K562 (cell line): Measurements from ENCODE around the gene GINS1. TPM values are rescaled to one million over a fixed set of nuclear protein-coding genes. Genes with fewer than 3 reads are reported as not detected.

Experiments used
- EGR1 ChIP-seq: fragments of 450-650 bp; conservative IDR thresholded peaks from 2 replicates; pipeline ENCODE4 v1.6.1; 2017; ENCODE audit warnings: mild to moderate bottlenecking
- ILF3 ChIP-seq: fragments of 450-650 bp; IDR thresholded peaks from 2 replicates; pipeline ENCODE4 v1.6.1; 2018; ENCODE audit warnings: antibody characterized with exemption, mild to moderate bottlenecking, moderate library complexity, borderline replicate concordance
- JUN ChIP-seq, 2 experiments: sonication (generic) in 1 of 2; formaldehyde crosslinking in 1 of 2; IDR thresholded peaks; 2 replicates each; pipeline versions ENCODE4 v1.6.1 to v1.8.0; 2012 to 2022; ENCODE audit warnings: borderline replicate concordance in 2 of 2, mild to moderate bottlenecking in 2 of 2, improper control_type of control experiment in 1 of 2, low read depth in 1 of 2, low read length in 1 of 2, missing genetic modification reagents in 1 of 2
- SAFB2 ChIP-seq: fragments of 200-400 bp; formaldehyde crosslinking; IDR thresholded peaks from 2 replicates; pipeline ENCODE4 v1.6.1; 2018; ENCODE audit warnings: borderline replicate concordance, low read length, low read depth, moderate library complexity; ENCODE audit not compliant: severe bottlenecking
- TEAD4 ChIP-seq, 2 experiments: sonication (generic) in 1 of 2; formaldehyde crosslinking in 1 of 2; IDR thresholded peaks; 2 replicates each; pipeline versions ENCODE4 v1.6.1 to v1.8.0; 2012 to 2022; ENCODE audit warnings: borderline replicate concordance in 1 of 2, inconsistent platforms in 1 of 2, low read length in 1 of 2, mild to moderate bottlenecking in 1 of 2, missing genetic modification reagents in 1 of 2
- polyA plus RNA-seq, 8 experiments: library from polyadenylated mRNA; depleted of rRNA in 4 of 8; stranded (reverse) in 5 of 8; unstranded in 3 of 8; fragments of >200 nt; fragmentation: Nextera tagmentation in 2 of 8; fragmentation: Illumina TruSeq in 1 of 8; extraction: Ambion mirVana in 2 of 8; extraction: Trizol in 1 of 8; gene quantifications; 2 replicates each; pipeline versions ENCODE4 v1.2.1 to v1.2.3, GENCODE V29; 2011 to 2014; ENCODE audit warnings: inconsistent platforms in 1 of 8, missing spikeins in 1 of 8
- total RNA-seq, 7 experiments: library from RNA; depleted of rRNA in 6 of 7; stranded (reverse); fragments of >200 nt in 6 of 7; fragmentation: Illumina TruSeq in 2 of 7; extraction: Trizol in 2 of 7; gene quantifications; 2 replicates each; pipeline versions ENCODE4 v1.2.1 to v1.2.3, GENCODE V29; 2011 to 2021; ENCODE audit warnings: low replicate concordance in 1 of 7
- TF ChIP-seq, protein P1 (sequence below): fragments of 200-800 bp; sonication (Bioruptor generic); IDR thresholded peaks from 2 replicates; pipeline ENCODE4 v1.6.1; 2017; ENCODE audit warnings: missing genetic modification characterization, missing compliant biosample characterization
- TF ChIP-seq, protein P2 (sequence below): fragments of 150-350 bp; conservative IDR thresholded peaks from 2 replicates; pipeline ENCODE4 v1.6.1; 2014; ENCODE audit warnings: low read length
- TF ChIP-seq, protein P3 (sequence below), 2 experiments: IDR thresholded peaks; 2 replicates each; pipeline ENCODE4 v1.6.1; 2011; ENCODE audit warnings: borderline replicate concordance in 1 of 2, control low read depth in 1 of 2, low read depth in 1 of 2, low read length in 1 of 2, mild to moderate bottlenecking in 1 of 2, mixed read lengths in 1 of 2, moderate library complexity in 1 of 2; ENCODE audit not compliant: insufficient read depth in 1 of 2, insufficient read length in 1 of 2, poor library complexity in 1 of 2, severe bottlenecking in 1 of 2; ENCODE audit errors: extremely low read depth in 1 of 2

The GINS1 gene
- total and polyA plus RNA-seq, 9 of the 15 experiments (the other 6 are each of a cell fraction or from before 2014, with no cell fraction given): 13.1 to 31.8 (median 24.1) TPM

DNA sequence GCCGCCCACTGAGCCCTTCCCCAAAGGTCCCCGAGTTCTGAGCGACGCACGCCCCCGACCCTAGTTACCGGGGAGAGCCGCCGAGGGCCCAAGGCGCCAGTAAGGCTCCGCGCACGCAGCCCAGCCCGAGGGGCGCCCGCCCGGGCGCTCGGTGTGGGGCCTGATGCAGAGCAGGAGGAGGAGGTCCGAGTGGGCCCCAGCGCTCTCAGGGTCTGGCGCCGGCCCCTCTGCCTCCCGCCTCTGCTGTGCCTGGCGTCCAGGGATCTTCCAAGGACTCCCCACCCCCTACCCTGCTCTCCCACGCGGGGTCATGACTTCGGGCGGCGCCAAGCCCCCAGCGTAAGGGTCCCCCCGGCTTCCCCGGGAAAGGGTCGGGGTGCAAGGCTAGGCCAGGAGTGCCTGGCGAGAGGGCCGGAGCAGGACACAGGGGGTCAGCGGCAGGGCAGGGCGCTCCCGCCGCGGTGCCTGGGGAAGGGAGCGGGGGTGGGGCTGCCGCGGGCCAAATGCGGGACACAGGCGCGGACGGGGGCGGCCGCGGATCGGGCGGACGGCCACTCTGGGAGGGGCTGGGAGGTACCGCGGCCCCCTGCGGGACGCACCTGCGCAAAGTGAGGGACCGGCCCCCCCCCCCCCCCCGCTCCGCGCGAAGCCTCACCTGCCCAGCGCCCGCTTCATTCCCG lies 17.5 kb upstream of the GINS1 start (continued):
- TF ChIP-seq, protein P1, sequence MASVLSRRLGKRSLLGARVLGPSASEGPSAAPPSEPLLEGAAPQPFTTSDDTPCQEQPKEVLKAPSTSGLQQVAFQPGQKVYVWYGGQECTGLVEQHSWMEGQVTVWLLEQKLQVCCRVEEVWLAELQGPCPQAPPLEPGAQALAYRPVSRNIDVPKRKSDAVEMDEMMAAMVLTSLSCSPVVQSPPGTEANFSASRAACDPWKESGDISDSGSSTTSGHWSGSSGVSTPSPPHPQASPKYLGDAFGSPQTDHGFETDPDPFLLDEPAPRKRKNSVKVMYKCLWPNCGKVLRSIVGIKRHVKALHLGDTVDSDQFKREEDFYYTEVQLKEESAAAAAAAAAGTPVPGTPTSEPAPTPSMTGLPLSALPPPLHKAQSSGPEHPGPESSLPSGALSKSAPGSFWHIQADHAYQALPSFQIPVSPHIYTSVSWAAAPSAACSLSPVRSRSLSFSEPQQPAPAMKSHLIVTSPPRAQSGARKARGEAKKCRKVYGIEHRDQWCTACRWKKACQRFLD (CRISPR knock-in tag): no peak
- TF ChIP-seq EGR1 (peak; percentile 74), JUN (IDR thresholded peaks at IDR 0.05; ENCODE audit: borderline replicate concordance, low read depth, low read length) (no peak), JUN (CRISPR knock-in tag; IDR thresholded peaks at IDR 0.05; ENCODE audit: borderline replicate concordance) (no peak), TEAD4 (IDR thresholded peaks at IDR 0.05; ENCODE audit: low read length) (no peak), TEAD4 (CRISPR knock-in tag; IDR thresholded peaks at IDR 0.05; ENCODE audit: borderline replicate concordance) (no peak), ILF3 (no peak), SAFB2 (no peak)
- TF ChIP-seq, protein P2, sequence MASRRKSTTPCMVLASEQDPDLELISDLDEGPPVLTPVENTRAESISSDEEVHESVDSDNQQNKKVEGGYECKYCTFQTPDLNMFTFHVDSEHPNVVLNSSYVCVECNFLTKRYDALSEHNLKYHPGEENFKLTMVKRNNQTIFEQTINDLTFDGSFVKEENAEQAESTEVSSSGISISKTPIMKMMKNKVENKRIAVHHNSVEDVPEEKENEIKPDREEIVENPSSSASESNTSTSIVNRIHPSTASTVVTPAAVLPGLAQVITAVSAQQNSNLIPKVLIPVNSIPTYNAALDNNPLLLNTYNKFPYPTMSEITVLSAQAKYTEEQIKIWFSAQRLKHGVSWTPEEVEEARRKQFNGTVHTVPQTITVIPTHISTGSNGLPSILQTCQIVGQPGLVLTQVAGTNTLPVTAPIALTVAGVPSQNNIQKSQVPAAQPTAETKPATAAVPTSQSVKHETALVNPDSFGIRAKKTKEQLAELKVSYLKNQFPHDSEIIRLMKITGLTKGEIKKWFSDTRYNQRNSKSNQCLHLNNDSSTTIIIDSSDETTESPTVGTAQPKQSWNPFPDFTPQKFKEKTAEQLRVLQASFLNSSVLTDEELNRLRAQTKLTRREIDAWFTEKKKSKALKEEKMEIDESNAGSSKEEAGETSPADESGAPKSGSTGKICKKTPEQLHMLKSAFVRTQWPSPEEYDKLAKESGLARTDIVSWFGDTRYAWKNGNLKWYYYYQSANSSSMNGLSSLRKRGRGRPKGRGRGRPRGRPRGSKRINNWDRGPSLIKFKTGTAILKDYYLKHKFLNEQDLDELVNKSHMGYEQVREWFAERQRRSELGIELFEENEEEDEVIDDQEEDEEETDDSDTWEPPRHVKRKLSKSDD: no peak
- TF ChIP-seq, protein P3, sequence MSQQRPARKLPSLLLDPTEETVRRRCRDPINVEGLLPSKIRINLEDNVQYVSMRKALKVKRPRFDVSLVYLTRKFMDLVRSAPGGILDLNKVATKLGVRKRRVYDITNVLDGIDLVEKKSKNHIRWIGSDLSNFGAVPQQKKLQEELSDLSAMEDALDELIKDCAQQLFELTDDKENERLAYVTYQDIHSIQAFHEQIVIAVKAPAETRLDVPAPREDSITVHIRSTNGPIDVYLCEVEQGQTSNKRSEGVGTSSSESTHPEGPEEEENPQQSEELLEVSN (IDR thresholded peaks at IDR 0.05; ENCODE audit: borderline replicate concordance in 1 of 2, extremely low read depth in 1 of 2, insufficient read depth in 1 of 2, insufficient read length in 1 of 2, low read depth in 1 of 2, low read length in 1 of 2, poor library complexity in 1 of 2, severe bottlenecking in 1 of 2): peak in 1 of 2 experiments; percentile 35
- TF ChIP-seq, all 486 proteins: peak for 10
